Fibroblast of skin of right biceps (primary cell): Measurements from ENCODE around the gene SLC35G2.
"Not testable (repeated sequence)": the region's sequence is repeated elsewhere in the genome, so short reads cannot be mapped to it uniquely, and the experiment has no call there.

Experiments
- DNase-seq: peaks from one replicate; pipeline ENCODE4 v3.0.0-alpha.2; 2013

SLC35G2 gene

DNA sequence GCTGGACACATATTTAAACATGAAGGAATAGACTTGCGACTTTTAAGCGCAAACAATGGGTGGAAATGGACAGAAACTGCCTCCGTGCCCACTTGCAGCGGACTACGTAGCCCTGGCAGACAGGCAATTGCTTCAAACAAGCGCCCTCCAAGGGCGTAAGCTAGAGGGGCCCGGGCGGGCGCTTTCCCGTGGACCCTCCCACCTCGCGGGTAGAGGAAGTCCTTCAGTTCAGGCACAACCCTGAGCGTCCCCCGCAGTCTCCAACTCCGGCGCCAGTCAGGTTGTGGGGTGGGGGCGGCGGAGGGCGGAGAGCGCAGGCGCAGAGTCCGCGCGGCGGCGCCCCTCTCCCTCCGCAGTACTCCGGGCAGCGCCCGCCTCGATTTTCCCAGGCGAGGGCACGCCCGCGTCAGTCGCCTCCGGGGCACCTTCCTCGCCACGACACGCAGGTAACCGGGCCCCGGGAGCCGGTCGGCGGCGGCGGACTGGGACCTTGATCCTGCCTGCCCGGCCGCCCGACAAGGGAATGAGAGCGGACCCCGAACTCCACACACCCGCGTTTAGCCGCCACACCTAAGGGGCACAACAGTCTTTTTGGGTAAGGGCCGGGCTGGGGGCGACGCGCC lies at the start of gene SLC35G2:
Gene SLC35G2 (plus strand): TSS at position 358 of the 623 bp plus-strand sequence. CDS start 35,335 bp downstream, outside the sequence.
- peak; percentile 66 for DNase-seq

GRCh38 chr3:136772709-136773108 lies 46.2 kb upstream of the SLC35G2 start:
- peak; percentile 25 for DNase-seq

DNA sequence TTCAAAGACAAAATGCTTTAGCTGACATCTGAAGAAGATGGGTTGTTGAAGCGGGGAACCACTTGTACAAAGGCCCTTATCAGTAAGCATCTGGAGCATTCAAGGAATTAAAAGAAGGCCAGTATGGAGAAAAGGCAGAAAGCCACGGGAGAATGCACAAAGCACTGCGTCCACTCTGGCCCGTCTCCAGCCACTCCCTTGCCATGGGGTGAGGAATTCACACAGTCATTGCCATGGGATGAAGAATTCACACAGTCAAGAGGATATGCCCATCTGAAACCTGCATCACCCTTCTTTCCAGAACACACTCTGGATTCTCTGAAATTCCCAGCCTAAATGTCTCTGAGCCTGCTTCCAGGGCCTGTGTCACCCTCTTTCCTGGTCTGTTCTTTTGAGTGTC lies 40.1 kb upstream of the SLC35G2 start:
- DNase-seq, result no peak

GRCh38 chr3:136780741-136781140 lies 38.2 kb upstream of the SLC35G2 start:
- no peak for DNase-seq

- no peak for DNase-seq
These were observed 35.2 kb upstream of the SLC35G2 start for GRCh38 chr3:136783708-136784191.

GRCh38 chr3:136787349-136787748 lies 31.6 kb upstream of the SLC35G2 start:
- no peak for DNase-seq

DNA sequence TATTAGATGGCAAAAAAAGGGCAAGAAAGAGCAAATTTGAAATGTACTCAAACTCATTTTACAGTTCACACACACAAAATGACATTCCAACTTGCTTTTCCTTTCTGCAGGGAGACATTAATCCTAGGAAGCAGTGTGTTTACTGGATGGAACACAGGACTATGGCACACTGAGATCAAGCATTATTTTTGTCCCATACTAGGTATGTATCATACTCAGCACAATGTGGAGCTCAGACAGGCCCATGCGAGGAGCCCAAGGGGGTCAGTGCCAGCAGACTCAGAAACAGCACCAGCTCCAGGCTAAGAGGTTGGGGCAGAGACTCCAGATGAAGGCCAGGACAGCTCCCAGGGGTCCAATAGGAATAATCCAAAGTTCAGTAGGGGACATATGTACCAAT lies 30.8 kb upstream of the SLC35G2 start:
- DNase-seq, result no peak

- no peak for DNase-seq
These were observed 28.9 kb upstream of the SLC35G2 start for GRCh38 chr3:136789976-136790375.

GRCh38 chr3:136790786-136791185 lies 28.1 kb upstream of the SLC35G2 start:
- DNase-seq, result no peak

- DNase-seq, result no peak
These were observed 26.2 kb upstream of the SLC35G2 start for GRCh38 chr3:136792556-136793330.

- not testable (repeated sequence) for DNase-seq
These were observed 17.8 kb upstream of the SLC35G2 start for GRCh38 chr3:136801146-136801545.

DNA sequence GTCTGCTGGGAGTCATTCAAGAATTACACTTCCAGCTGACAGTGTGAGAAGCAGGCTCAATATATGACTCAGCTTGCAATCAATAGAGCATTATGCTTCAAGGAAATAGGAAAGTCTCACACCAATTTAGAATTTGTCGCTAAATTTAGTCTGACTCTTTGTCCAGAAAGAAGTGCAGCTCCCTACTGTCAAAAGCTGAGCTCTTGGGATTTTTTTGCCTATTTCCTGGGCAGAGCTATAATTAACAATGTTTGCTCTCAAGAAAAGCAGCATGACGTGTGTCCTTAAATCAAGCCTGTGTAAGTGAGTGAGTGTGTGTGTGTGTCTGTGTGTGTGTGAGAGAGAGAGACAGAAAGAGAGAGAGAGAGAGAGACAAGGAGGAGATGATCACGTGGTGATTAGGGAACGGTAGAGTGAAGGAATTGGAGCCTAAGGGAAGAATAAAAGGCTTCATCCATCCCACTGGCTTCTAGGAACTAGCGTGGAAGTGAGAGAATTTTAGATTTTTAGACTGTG lies 16.4 kb upstream of the SLC35G2 start:
- DNase-seq, result peak; percentile 30

- DNase-seq, result no peak
These were observed 14.8 kb upstream of the SLC35G2 start for GRCh38 chr3:136804141-136804540.

DNA sequence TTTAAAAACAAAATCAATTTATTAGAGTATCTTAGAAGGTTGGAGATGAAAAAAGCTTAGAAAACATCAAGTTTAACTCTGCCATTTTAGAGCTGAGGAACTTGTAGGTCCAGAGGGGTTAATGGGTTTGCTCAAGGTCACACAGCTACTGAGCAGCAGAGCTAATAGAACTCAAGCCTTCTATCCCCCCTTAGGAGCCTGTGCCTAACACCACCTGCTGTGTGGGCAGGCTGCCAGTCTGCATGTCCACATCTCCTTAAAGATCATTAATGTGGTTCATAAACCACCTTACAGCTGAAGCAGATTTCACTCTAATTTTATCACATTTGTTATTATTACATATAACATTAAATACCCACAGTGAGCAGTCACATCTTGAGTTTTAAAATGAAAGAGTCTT lies 14.1 kb upstream of the SLC35G2 start:
- no peak for DNase-seq

DNA sequence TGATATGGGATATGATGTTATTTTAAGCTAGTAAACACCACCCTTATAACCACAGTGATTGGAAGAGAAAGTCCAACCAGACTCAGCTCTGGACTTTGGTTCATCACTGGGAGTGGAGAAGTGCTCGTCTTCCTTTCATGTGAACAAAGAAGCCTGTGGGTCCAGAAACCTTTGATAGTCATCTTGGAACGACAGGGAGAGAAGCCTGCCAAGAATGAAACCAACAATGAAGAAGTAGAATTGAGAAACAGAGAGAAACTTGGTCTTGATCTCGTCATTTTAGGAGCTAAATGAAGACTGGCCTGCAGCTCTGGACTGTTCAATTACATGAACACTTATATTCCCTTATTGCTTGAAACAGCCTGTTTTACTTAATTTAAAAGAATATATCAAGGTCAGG lies 13.1 kb upstream of the SLC35G2 start:
- no peak for DNase-seq

- DNase-seq, result no peak
These were observed 7.2 kb upstream of the SLC35G2 start for GRCh38 chr3:136811701-136812100.

DNA sequence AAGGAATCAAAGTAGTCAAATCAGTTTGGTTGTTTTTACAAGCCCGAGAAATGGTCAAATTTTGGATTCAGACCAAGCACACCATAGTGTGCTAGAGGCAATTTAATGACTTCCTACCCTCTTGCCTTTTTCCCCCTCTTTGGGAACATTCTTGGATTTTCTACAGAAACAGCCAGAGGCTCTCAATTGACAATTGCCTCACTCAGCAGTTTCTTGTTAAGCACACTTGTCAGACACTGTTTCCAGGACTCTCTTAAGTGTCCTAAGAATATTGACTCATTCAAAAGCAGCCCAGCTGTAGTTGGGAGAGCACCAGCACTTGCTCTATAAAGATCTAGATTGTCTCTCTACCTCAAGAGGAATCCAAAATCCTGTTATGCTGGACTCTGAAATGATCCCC lies 1.5 kb upstream of the SLC35G2 start:
- no peak for DNase-seq

DNA sequence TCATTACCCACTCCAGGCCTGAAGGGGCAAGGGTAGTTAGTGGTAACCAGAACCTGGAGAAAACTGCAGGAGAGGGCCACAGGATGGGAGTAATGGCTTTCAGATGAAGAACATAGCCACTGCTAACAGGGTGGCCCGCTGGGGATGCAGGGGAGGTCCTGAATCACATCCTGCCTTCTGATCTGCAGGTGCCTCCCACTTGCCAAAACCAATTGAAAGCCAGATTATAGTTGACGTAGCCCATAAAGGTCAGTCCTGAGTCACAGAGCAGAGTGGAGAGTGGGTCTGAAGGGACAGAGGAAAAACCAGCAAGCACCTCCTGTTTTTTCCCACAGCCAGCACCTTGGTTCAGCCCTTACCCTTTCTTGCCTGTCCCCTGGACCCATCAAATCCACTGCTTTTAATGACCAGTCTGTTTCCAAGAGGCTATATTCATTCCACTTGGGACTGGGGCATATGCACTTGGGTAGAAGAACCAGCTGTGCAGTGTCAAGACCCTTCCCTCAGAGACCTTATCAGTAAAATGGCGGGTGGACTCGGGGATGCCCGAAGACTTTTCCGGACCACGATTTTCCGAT lies 646 bp upstream of the SLC35G2 start:
- peak; percentile 85 for DNase-seq

- DNase-seq, result peak; percentile 80
These were observed 435 bp downstream of the SLC35G2 start for GRCh38 chr3:136819392-136819730.

GRCh38 chr3:136819731-136820679 lies 1.1 kb downstream of the SLC35G2 start:
- DNase-seq, result peak; percentile 61

DNA sequence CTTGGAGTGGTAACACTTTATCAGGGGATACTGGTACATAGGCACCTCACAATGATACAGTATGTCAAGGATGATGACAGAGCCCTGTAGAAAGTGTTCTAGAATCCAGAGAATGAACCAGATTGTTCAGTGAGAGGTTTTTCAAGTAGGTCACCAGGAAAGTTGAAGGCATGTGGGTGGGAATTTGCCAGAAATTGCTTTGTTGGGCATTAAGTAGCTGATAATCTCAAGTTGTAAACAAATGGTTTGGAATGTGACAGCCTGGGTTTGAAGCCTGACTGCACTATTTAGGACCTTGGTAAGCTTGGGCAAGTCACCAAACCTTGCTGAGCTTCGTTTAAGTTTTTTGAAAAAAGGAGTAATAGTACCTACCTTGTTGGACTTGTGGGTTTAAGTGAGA lies 12.5 kb downstream of the SLC35G2 start:
- no peak for DNase-seq

GRCh38 chr3:136835089-136835812 lies 16.3 kb downstream of the SLC35G2 start:
- no peak for DNase-seq
